Forelimb muscle (tissue), 1 donor: ENCODE measurements around the gene PUM2. TPM values are rescaled to one million over a fixed set of nuclear protein-coding genes. Genes with fewer than 3 reads are reported as not detected.
"Not testable (repeated sequence)": the region's sequence is repeated elsewhere in the genome, so short reads cannot be mapped to it uniquely, and the experiment has no call there.

Experiments used
- DNase-seq: peaks from one replicate; pipeline ENCODE4 v3.0.0-alpha.2; 2013; ENCODE audit warnings: low read depth
- polyA plus RNA-seq: library from polyadenylated mRNA; unstranded; fragments of 120-200 nt; gene quantifications from one replicate; pipeline ENCODE4 v1.2.1, GENCODE V29; 2013; ENCODE audit not compliant: insufficient read length

The PUM2 gene
- polyA plus RNA-seq, 1 donor: 57.6 TPM

GRCh38 chr2:20371323-20372025, 20.8 kb upstream of the PUM2 start:
- no peak for DNase-seq

GRCh38 chr2:20370191-20370590, 19.5 kb upstream of the PUM2 start:
- no peak for DNase-seq

DNA sequence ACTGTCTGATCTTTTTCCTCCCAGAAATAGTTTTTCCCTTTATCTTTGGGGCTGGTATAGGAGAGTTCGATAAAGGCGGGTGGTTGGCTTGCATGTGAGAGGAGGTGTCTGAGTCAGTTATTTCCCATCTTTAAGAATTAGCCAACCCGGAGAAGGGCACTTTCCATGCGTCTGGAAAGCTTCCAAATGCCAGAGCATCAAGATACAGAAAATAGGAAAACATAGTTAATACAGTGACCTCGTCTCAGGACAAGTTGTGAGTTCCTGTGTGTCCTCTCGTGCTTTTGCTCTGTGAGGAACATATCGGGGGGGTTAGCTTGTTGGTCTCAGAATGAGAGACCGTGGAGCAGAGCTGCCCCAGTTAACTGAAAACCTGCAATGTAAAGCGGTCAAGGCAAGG, 18.7 kb upstream of the PUM2 start:
- no peak for DNase-seq

DNA sequence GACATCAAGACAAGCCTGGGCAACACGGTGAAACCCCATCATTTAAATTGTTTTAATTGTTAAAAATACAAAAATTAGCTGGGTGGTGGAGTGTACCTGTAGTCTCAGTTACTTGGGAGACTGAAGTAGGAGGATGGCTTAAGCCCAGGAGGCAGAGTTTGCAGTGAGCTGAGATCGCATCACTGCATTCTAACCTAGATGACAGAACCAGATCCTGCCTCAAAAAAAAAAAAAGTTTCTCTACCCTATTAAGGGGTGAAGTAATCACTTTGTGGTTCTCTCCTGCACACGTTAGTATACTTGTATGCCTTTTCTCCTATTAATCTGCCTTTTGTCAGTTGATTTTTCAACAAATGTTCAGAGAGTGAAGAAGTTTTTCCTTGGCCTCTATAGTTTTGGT, 18.1 kb upstream of the PUM2 start:
- no peak for DNase-seq

GRCh38 chr2:20367929-20368328, 17.3 kb upstream of the PUM2 start:
- DNase-seq: not testable (repeated sequence)

GRCh38 chr2:20366672-20367116, 16.1 kb upstream of the PUM2 start:
- DNase-seq: no peak

DNA sequence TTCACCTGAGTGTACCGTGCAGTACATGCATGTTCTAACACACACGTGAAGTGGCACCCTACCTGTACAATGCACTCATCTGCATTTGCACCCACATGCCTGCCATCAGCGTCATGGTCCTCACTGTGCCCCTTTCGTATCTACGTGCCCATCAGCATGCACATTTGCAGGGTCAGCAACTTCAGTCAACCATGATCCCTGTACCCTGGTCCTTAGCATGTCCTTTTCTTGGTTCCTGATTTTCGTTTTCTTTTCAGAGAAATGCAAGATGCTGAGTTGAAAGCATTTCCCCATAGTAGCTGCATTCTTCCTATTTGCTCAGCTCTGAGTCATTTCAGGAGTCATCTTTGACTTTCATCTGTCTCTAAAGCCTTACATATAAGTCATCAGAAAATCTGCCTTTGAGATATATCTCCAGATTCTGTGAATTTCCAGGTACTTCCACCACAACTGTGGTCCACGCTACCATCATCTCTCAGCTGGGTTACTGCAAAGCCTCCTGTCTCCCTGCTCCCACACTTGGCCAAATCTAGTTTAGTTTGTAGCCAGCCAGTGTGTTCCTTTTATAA, 14.7 kb upstream of the PUM2 start:
- no peak for DNase-seq

DNA sequence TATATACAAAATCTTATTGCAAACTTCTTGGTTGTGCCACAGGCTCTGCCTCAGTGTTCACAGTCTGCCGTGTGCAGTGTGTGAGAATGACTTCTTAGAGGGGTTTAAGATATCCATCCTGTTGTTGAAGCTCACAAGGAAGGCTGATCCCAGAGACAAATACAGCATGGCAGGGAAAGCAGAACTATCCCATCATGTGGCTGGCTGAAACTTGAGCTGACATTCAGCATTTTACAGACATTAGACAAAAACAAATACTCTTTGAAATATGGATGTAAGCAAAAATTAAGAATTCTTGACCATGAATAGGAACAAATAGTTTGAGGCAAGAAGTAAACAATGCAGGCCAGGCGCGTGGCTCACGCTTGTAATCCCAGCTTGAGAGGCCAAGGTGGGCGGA, 12.9 kb upstream of the PUM2 start:
- DNase-seq: no peak

DNA sequence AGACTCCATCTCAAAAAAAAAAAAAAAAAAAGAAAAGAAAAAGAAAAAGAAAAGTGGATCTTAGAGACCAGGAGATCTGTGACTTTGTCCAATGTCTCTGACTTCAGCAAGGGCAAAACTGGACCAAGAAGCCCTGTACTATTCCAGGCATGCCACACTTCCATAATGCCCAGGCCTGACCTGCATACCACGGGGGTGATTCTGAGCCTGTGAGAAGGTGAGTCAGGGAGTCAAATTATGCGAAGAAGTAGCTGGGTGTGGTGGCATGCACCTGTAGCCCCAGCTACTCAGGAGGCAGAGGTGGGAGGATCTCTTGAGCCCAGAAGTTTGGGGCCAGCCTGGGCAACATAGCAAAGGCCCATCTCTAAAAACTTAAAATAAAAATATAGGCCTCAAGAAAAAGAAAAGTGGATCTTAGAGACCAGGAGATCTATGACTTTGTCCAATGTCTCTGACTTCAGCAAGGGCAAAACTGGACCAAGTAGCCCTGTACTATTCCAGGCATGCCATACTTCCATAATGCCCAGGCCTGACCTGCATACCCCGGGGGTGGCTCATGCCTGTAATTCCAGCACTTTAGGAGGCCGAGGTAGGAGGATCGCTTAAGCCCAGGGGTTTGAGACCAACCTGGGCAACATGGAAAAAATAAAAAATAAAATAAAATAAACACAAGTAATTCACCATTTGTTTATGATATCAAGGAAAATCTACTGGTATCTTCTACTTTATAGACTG, 12.2 kb upstream of the PUM2 start:
- DNase-seq: no peak

DNA sequence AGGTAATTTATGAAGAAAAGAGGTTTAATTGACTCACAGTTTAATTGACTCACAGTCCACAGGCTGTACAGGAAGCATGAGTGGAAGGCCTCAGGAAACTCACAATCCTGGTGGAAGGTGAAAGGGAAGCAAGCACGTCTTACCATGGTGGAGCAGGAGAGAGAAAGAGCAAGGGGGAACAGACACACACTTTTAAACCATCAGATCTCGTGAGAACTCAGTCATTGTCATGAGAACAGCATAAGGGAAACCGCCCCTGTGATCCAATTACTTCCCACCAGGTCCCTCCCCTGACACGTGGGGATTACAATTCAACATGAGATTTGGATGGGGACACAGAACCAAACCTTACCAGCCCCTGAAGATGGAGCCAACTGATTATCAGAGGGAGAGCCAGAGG, 11.2 kb upstream of the PUM2 start:
- DNase-seq: no peak

DNA sequence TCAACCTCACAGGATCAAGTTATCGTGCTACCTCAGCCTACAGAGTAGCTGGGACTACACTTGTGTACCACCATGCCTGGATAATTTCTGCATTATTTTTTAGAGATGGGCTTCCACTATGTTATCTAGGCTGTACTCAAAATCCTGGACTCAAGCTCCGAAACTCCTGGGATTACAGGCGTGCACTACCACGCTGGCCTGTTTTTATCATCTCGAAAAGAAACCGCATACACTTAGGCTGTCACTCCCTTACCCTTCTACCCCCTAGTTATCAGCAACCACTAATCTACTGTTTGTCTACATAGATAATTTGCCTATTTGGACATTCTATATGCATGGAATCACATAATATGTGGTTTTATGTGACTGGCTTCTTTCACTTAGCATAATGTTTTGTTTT, 8.5 kb upstream of the PUM2 start:
- no peak for DNase-seq

DNA sequence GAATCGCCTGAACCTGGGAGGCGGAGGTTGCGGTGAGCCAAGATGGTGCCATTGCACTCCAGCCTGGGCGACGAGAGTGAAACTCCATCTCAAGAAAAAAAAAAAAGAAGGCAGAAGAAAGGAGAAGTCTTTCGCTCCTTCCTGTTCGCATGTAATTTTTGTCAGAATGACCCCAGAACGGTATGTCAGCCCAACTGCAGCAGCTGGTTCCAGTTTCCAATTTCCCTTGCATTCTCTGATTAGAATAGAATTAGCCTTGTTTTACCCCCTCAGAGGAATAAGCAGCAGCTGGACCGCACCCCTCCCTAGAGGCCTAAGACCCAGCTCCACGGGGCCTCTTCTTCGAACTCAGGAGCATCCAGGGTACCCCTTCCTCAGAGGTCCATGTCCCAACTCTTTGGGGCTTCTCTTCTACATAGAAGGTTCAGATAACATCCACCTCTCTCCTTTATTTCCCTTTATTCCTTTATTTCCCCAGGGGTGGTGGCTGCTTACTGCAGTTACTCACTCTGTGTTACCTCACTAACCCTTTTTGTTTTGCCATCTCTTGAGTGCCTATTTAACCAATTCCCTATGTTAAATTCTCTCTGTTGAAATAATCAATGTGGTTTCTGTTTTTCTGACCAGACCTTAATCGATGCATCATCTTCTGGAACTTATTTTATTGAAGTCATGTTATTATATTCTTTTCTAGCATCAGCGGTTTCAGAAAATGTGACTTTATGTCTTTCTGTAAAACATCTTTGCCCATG, 7.2 kb upstream of the PUM2 start:
- DNase-seq: no peak

DNA sequence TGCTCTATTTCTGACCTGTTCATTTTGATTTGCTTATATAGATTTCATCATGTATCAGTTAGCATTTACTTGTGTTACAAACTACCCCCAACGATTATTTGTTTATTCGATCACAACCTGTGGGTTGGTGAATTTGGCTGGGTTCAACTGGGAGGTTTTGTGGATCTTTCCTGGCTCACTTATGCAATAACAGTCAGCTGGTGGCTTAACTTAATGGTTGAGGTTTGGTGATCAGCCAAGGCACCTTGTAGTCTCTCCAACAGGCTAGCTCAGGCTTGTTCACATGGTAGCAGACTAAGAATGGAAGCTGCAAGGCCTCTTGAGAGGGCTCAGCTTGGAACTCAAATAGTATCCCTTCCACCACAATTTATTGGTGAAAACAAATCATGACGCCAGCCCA, 5.4 kb upstream of the PUM2 start:
- no peak for DNase-seq

DNA sequence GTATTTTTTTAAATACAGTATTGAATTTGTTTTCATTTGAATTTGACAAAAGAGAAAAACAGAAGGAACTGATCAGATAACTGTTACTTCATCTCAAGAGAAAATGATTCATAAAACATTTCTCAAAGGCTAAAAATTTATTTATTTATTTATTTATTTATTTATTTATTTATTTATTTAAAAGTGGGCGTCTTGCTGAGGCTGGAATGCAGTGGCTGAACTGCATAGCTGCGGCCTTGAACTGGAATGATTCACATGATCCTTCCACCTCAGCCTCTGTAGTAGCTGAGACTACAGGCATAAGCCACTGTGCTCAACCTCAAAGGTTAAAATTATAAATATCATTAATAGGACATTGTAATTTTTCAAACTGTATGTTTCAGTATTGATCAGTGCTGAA, 4.5 kb upstream of the PUM2 start:
- DNase-seq: no peak

GRCh38 chr2:20353241-20353992, 2.8 kb upstream of the PUM2 start:
- DNase-seq: no peak

- DNase-seq: no peak
Observed at GRCh38 chr2:20352581-20353216, 2.1 kb upstream of the PUM2 start.

DNA sequence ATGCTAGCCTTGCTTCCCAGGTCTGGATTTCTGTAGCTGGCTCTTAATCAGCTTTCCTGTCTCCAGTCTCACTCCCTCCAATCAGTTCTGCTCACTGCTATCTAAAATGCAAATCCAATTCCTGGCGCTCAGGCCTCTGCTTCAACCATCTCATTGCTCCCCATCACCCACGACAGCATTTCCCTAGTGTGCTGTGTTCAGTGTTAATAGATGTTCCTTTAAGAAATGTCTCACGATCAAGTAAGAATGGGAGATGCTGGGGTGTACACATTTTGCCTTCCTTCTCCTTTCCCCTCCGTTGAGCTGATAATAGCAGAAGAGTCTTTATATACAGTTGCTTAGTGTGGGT, 1.6 kb upstream of the PUM2 start:
- no peak for DNase-seq

DNA sequence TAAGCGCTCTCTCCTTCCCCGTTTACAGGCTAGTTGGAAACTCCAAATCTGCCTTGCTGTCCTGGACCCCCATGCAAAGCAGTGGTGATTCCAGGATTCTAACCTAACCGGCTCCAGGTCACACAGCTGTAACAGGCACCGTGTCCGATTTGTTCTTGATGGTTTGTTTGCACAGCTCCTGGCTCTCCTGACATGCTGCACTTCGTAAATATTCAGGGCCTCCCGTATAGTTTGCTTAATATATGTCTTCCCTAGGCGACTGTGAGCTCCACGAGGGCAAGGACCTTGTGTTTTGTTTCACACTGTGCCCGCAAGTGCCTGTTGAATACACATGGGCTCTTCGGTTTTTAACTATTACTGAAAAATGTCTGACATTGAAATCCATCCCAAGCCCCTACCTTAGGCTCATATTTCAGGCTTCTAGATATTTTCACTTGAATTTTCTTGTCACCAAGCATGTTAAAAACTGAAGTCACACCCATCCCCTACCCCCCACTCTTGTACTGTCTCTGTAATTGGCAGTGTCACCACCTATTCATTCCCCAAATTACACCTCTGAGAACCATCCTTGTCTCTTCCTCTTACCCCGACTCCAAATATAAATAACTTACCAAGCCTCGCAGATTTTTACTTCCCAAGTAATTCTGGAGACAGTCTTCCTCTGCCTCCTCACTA, 1.0 kb upstream of the PUM2 start:
- no peak for DNase-seq

- DNase-seq: no peak
Observed at GRCh38 chr2:20350041-20350712, 467 bp downstream of the PUM2 start.

- DNase-seq: no peak
Observed at GRCh38 chr2:20349513-20349921, 1.1 kb downstream of the PUM2 start.
